Measurements from ENCODE around the gene TRPM3.

Gene TRPM3

DNA sequence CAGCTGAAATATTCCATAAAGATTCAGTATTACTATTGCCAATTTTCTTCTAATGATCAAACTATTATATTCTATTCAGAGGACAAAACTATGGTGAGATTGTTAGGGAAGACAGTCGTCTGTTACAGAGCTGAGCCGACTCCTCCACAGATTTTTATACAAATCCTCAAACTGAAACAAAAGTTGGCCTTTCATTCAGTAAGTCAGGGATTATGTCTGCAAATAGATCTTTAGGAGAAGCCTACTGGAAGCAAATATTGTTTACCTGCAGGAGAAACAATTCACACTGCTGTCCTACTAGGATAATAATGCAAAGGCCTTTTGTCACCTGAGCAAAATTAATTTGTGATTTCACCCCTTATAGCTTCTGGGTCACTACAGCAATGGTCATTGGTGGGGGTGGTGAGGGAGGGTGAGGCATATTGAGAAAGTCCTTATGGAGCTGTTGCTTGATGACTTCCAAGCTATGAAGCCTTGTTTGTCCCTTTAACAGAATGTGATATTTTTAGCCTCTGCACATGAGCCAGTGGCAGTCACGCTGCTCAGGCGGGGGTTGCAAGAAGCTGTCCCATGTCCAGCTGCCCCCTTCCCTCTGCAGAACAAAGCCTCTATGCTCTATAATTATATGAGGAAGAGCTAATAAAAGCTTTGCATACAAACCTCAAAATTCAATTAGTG, 506.5 kb downstream of the TRPM3 start:
- TF ChIP-seq, protein P1, sequence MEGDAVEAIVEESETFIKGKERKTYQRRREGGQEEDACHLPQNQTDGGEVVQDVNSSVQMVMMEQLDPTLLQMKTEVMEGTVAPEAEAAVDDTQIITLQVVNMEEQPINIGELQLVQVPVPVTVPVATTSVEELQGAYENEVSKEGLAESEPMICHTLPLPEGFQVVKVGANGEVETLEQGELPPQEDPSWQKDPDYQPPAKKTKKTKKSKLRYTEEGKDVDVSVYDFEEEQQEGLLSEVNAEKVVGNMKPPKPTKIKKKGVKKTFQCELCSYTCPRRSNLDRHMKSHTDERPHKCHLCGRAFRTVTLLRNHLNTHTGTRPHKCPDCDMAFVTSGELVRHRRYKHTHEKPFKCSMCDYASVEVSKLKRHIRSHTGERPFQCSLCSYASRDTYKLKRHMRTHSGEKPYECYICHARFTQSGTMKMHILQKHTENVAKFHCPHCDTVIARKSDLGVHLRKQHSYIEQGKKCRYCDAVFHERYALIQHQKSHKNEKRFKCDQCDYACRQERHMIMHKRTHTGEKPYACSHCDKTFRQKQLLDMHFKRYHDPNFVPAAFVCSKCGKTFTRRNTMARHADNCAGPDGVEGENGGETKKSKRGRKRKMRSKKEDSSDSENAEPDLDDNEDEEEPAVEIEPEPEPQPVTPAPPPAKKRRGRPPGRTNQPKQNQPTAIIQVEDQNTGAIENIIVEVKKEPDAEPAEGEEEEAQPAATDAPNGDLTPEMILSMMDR (IDR thresholded peaks at IDR 0.05; ENCODE audit: extremely low read depth, missing control alignments): no peak
- no peak for DNase-seq (ENCODE audit: low spot score)

DNA sequence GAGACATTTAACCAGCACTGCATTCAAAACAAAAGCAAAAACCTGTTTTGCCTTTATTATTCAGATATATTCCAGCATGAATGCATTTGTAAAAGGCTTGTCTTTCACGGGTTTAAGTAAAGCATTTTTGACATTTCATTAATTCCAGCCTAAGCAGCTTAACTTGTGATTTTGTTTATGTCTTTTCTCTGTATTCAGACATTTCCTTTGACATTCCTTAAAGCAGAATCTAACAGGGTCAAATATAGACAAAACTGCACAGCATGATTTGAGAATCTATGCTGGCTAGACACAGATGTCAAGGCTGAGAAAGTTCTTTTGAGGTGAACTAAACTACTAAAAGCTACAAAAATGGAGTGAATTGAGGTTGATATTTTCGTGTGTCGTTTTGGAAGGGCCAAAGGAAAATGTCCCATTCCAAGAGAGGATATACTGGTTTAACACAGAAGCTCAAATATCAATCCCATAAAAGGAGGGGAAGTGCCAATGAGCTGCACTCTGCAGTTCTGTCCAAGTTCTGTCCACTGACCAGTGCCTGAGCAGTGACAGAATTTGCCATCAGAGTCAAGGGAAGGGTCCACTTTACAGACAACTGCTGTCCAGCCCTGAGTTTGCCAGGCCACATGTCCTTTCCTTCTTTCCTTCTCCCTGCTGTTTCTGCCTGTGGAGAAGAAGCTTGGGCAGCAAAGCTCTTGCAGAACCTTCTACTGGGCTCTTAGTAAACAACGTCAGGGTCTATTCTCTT, 508.2 kb downstream of the TRPM3 start:
- TF ChIP-seq, protein P1 (IDR thresholded peaks at IDR 0.05; ENCODE audit: extremely low read depth, missing control alignments): no peak
- no peak for DNase-seq (ENCODE audit: low spot score)

- no peak for DNase-seq (ENCODE audit: low spot score)
- TF ChIP-seq, protein P1 (IDR thresholded peaks at IDR 0.05; ENCODE audit: extremely low read depth, missing control alignments): no peak
These were observed 511.2 kb downstream of the TRPM3 start for GRCh38 chr9:70610287-70610644.

- no peak for DNase-seq (ENCODE audit: low spot score)
These were observed 511.7 kb downstream of the TRPM3 start for GRCh38 chr9:70609542-70610286.

DNA sequence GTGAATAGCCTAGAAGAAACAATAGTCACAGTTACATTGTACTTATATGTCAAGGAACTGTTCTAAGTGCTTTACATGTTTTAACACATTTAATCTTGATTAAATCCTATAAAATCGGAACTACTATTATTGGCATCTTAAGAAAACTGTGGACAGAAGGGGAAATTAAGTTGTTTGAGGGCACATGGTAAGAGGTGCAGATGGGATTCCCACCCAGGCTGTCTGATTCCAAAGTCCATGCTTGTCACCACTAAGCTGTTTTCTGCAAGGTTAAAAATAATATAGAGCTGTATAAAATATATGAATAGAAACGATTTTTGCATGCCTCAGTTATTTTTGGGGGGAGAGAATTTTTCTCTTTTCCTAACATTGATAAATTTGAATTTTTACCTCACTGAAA, 512.4 kb downstream of the TRPM3 start:
- DNase-seq (ENCODE audit: low spot score): no peak
- TF ChIP-seq, protein P1 (IDR thresholded peaks at IDR 0.05; ENCODE audit: extremely low read depth, missing control alignments): no peak

More at GRCh38 chr9:70609542-70610286, 511.7 kb downstream of the TRPM3 start:
- TF ChIP-seq, protein P1 (IDR thresholded peaks at IDR 0.05; ENCODE audit: extremely low read depth, missing control alignments): no peak

- TF ChIP-seq, protein P1 (IDR thresholded peaks at IDR 0.05; ENCODE audit: extremely low read depth, missing control alignments): no peak
- DNase-seq (ENCODE audit: low spot score): no peak
These were observed 513.5 kb downstream of the TRPM3 start for GRCh38 chr9:70607926-70608325.

DNA sequence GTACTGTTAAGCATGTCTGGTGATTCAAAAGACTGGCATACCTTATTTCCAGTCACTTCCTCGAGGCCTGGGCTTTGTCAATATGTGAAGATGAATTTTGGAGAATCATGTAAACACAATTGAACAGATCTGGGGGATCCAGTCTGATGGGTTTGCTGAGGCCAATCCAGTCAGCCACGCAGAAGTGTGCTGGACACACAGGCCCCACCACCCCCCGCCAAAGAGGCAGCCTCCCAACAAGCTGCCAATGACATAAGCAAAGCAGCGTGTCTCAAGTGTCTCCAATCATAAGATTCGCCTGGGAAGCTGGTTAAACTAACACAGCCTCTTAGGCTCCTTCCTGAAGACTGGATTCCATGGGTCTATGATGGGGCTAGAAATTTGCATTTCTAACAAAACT, 514.1 kb downstream of the TRPM3 start:
- TF ChIP-seq, protein P1 (IDR thresholded peaks at IDR 0.05; ENCODE audit: extremely low read depth, missing control alignments): no peak
- no peak for DNase-seq (ENCODE audit: low spot score)

Measured in GM20000 (cell line).